Activated T-cell treated with anti-CD3 and anti-CD28 coated beads, Interleukin-2, amount 50 U/mL, for 48 hours (primary cell): Measurements from ENCODE around the gene ZBTB43.
A peak's percentile ranks its signal among the peaks of the same experiment; 100 is the strongest.

Experiments used
- DNase-seq, 2 experiments: peaks; one replicate each; pipeline ENCODE4 v3.0.0-alpha.2; 2020

Gene ZBTB43

DNA sequence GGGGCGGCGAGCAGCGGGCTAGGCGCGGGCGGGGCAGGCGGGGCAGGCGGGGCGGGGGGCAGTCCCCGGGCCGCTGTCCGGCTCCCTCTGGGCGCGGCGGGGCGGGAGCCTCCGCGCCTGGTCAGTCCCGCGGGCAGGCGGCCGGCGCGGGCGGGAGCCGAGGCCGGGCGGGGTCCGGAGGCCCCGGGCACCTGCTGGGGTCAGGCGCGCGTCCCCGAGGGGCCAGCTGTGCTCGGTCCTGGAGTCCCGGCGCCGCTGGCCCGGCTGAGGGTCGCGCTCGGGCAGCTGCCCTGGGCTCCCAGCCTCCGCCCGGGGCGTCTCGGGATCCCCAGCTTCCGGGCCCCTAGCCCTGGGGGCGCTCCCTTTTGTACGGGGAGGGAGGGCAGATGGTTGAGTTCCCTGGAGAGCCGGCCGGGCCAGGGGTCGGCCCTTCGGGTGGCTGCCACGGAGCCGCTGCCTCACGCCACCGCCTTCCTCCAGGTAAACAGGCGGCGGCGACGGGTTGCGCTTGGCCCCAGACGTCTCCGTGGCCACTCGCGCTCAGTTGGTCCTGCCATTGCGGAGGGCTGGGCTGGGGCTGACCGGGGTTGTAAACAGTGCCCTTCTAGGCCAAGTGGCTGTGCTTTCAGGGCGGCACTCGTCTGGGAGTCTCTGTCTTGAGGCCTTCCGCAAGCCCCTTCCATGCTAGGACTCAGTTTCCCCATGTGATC lies 56.1 kb downstream of the ZBTB43 start:
- DNase-seq: peak; percentile 33 to 53

DNA sequence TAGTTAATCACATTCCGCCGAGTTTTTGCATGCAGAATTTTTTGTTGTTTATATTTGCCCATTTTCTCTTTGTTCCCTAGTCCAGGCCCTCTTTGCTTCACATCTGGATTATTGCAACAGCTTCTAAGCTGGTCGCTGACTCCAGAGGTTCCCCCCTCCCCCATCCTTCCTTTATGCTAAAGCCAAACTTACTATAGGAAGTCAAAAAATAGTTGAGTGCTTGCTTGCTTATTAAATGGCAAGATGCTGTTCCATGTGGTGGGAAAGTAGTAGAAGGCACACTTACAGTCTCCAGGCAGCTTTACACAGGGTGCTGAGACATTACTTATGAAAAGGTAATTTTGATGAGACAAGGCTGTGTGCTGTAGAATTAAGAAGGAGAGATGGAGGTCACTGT lies 56.9 kb downstream of the ZBTB43 start:
- no peak for DNase-seq

DNA sequence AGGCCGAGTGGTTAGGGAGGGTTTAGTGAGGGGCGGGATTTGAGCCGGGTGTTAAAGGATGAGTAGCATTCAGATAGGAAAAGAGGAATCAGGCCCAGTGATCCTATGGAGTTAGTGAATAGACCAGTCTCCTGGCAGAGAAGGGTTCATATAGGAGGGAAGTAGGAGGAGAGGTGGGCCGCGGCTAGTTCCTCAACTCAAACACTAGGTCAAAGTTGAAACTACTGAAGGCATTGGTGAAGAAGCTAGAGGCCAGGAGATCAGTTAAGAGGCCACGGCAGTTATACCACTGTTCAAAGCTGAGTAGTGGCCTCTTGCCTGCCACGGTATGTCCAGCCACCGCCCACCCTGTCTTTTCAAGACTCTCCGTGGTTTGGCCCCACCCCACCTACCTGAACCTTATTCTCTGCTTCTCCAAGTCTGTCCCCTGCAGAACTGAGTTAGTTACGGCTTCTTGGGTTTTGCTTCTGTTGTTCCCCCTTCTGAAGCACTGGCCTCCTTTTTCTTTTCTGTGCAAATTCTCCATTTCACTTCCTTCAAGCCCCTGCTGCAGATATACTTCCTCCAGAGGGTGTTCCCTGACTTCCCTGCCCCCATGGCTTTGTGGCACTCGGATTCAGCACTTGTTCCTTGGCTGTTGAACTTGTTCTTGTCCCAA lies 57.4 kb downstream of the ZBTB43 start:
- no peak for DNase-seq

DNA sequence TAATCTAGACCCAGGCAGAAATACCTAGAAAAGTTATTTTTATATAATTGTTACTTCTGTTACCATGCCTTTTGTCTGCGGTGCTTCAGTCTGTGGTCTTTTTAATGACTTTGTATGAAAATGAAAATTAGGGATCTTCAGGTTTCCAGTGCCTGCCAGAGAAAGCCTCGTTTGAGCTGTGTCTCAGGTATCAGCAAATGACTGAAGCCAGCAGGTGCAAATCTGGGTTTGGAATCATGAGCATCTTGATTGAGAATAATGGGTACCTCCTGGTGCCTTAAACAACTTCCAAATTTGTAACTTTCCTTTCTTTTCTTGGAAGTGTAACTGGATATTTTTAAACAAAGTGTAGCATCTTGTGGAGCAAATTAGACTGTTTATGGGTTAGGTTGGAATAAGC lies 59.9 kb downstream of the ZBTB43 start:
- DNase-seq: no peak

DNA sequence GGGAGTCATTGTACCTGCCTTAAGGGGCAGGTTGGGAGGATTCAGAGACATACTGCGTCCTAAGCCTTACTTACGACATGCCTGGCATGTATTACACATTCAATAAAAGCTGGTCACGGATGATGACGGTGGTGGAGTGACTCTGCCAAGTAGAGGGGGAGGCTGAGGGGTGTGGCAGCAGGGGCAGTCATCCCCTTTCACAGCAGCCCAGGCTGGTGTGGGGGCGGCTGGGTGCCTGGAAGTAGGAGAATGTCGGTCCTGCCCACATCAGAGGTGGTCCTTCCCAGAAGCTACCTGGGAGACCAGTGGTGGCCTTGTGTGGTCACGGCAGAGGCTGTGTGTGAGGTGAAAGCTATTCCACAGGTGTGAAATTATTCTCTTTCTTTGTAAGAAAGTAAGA lies 64.5 kb downstream of the ZBTB43 start:
- DNase-seq: no peak

DNA sequence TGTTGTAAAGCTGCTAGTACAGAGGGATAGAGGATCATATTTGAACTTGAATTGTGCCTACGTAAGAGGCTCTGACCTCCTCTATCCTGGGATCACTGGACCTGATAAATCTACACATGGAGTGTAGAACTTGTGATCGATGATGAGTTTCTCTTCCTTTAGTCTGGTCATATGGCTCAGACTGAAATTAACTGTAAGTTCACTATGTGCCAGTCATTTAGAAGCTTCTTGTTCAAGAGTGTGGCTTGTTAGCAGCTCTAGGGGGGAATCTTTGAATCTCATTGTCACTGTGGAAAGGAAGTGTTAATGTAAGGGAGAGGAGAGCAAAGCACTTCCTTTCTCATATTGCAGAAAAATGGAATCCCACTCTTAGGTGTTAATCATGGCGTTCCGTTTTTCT lies 67.7 kb downstream of the ZBTB43 start:
- DNase-seq: no peak

DNA sequence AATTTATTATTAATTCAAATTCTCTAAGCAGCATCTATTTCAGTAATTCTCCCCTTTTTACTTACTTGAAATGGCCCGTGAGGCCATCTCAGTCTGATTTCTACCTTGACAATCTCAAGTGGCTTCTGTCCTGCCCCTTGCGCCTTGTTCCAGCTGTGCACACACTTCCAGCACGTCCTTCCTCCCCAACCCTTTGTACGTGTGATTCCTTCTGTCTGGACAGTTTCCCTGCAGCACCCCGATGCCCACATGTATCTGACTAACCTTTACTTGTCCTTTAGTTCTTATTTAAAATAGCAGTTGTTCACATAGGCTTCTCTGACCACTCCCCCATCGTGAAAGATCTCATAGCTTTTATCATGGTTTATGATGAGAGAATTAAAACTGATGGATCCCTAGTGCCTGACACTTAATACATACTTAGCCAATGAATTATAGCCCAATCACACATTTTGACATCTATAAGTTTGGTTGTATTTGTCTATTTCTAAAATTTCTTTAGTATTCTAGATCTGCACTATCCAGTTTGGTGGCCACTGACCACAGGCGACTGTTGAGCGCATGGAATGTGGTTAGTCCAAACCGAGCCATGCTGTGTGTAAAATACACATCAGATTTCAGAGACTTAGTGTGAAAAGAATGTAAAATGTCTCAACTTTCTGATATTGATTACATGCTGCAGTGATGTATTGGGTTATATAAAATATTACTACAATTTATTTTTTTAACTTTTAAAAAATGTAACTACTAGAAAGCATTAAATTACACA lies 69.9 kb downstream of the ZBTB43 start:
- no peak for DNase-seq

DNA sequence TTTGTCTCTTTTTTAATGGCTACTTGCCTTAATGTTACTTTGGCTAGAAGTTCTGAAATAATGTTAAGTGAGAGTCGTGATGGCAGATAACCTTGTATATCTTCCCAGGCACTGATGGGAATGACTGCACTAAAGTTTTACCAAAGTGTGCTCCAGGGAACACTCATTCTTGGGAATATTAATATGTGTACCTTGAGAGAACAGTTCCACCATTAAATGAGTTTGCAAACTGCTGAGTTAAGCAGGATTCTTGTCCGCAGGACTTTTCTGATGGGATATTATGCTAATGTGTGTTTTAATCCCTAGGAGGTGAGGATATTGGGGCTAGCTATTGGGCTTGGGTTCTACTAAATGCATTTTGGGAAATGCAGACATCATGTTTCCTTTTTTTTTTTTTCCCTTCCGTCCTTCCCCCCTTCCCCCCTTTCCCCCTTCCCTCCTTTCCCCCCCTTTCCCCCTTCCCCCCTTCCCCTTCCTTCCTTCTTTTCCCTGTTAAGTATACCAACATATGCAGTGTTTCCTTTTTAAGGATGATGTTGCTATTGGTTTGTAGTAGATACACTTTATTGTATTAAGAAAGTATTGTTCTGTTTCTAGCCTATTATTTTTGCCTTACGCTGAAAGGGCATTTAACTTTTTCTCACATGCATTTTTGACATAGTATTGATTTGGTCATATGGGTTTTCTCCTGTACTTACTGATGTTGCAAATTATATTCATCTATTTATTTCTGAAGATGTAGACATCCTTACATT lies 71.1 kb downstream of the ZBTB43 start:
- DNase-seq: no peak

DNA sequence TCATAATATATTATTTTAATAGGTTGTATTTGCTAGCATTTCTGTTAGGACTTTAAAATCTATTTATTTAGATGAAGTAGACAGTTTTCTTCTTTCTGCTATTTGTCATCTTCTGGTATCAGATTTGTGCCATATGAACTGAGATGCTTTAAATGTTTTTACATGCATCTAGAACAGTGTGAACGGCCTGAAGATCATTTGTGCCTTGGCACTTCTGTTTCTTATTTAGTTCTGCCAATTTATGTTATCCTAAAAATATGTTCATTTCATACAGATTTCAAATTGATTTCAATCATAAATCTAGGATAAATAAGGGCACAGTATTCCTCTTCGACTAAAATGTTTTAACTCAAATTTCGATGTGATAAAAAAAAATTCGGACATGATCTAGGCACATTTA lies 71.7 kb downstream of the ZBTB43 start:
- no peak for DNase-seq

DNA sequence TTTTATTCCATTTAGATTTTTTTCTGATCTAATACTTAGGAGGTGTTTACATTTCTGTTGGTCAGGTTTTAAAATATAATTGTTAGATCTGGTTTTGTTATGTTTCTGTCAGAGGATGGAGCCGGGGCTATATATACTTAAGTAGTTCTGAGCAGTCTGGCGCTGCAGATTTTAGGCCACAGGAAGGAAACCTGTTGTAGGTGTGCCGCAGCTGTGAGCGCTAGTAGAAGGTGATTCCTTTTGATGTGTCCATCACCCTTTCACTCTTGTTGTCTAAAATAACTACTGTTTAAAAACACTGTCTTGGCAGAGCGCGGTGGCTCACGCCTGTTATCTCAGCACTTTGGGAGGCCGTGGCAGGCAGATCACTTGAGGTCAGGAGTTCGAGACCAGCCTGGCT lies 72.6 kb downstream of the ZBTB43 start:
- DNase-seq: no peak

DNA sequence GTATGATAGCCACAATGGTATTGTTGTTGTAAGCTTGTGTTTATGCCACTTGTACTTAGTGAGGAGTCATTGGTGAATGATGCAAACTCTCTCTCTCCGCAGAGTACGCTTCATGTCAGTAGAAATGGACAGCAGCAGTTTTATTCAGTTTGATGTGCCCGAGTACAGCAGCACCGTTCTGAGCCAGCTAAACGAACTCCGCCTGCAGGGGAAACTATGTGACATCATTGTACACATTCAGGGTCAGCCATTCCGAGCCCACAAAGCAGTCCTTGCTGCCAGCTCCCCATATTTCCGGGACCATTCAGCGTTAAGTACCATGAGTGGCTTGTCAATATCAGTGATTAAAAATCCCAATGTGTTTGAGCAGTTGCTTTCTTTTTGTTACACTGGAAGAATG lies 74.4 kb downstream of the ZBTB43 start:
- DNase-seq: no peak

DNA sequence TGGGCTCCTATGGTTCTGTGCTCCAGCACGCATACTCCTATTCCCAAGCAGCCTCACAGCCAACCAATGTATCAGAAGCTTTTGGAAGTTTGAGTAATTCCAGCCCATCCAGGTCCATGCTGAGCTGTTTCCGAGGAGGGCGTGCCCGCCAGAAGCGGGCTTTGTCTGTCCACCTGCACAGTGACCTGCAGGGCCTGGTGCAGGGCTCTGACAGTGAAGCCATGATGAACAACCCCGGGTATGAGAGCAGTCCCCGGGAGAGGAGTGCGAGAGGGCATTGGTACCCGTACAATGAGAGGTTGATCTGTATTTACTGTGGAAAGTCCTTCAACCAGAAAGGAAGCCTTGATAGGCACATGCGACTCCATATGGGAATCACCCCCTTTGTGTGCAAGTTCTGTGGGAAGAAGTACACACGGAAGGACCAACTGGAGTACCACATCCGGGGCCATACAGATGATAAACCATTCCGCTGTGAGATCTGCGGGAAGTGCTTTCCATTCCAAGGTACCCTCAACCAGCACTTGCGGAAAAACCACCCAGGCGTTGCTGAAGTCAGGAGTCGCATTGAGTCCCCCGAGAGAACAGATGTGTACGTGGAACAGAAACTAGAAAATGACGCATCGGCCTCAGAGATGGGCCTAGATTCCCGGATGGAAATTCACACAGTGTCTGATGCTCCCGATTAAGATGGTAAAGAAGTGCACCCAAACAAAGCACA lies 75.5 kb downstream of the ZBTB43 start:
- DNase-seq: no peak

DNA sequence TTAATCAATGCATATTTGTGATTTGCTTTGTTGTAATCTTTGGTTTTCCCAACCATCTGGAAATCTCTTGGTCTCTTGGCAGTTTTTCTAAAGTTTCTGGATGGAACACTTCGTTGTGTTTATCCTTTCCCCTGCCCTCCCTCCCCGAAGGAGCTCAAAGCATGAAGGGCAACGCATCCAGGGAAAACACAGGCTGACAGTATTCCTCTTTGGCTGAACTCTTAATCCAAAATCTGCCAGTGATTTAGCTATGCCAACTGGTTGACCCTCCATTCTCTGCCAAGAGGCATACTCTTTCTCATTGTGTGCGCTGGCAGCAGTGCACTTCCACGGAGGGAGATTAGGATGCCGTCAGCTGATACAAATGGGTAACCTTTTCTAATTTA lies 76.1 kb downstream of the ZBTB43 start:
- no peak for DNase-seq

DNA sequence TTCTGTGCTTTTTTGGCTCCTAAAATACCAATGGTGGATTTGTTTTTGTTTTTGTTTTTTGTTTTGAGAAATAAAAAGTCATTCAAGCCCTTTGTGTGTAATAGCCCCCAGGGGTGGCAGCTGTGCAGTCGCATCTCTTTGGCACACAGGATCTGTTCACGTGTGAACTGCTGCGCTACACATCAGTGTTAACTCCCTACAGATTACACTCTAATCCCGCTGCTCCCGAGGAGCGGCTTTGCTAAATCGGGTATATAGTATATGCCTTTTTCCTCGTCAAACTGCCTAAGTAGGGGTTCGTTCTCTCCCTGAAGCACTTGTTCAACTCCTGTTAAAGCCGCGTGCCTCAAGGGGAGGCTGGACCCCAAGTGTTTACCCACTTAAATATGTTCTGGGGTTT lies 77.9 kb downstream of the ZBTB43 start:
- DNase-seq: no peak

DNA sequence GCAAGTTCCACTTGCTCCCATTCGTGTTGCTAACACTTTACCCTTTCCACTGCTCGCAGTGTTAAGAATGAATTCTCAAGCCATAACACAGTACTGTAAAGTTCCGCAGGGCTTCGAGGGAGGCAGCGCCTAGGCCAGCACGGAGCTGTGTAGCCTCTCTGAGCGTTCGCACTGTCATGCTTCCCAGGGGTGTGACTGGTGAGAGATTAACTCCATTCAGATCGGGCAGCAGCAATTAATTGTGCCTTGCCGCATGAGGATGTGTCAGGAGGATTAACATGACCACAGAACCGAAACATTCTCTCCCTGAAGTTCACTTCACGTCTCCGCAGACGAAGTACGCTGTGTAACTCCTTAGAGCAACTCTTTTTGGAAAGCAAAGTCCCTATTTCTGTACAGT lies 78.8 kb downstream of the ZBTB43 start:
- no peak for DNase-seq

DNA sequence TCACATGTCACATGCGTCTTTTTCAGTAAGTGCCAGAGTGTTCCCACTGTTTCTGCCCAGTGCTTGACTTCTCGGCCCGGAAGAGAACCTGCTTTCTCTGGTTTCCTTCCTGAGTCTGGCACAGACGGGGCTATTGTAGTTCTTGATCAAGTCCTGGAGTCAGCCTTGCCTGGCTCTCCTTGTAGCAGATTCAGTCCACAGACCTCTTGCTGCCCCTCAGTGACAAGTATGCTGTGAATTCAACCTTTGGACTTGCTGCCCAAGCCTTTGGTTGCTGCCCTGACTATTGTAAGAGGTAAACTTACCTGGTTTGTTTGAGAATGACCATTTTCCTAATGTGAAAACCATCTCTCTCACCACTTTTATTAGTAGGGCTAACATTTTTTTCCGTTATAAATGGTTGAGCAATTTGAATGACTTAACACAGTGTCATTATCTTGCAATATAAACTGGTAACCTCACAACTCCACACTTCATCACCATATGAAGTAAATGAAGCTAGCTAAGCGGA lies 80.3 kb downstream of the ZBTB43 start:
- no peak for DNase-seq

DNA sequence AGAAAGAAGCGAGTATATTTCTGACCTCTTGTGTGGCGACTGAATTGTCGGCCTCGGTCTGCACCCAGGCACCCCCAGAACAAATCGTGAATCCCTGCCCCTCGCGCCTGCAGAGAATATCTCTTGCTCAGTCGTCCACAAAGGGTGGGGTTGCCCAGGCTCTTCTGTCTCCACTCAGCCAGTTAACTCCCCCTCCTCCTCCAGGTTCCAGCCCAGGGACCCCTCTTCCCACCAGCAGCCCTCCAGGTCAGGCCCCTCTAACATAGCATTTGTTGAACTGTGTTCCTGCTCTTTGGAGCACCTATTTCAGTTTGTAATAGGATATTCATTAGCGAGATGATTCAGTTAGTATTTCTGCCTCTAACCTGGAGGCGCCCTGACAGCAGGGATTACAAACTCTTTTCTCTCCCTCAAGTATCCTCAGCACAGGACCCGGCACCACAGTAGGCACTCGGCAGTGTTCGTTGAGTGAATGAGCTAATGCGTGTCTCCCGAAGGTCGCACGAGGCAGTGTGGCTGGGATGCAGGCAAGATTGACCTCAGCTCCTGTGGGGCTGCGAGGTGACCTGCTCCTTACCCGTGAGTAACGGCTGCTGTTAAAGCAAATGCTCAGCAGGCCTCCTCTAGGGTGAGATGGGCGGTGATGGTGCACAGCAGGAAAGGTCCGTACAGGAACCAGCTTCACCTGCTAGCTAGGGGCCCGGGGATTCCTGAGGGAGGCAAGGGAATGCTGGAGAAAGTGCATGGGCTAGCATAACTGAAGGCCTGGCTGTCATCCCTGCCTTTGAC lies 81.4 kb downstream of the ZBTB43 start:
- DNase-seq: no peak

DNA sequence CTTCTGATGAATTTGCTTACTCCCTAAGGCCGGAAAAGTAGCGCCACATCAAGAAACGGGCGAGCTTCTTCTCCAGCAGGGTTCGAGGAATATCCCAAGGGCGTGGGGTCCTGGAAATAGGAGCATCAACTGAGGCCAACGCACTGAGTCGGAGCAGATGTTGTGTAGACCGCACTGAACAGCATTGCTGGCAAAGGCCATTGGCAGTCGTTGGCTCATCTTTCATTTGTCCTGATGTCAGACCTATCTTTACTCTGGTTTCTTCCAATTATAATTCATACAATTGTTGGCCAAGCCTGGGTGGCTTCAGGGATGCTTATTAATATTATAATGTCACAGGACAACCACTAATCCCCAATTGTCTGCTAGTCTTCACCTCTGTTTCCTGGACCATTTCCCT lies 82.1 kb downstream of the ZBTB43 start:
- no peak for DNase-seq
